ENCODE data around the gene SEPTIN3. TPM values are rescaled to one million over a fixed set of nuclear protein-coding genes. Genes with fewer than 3 reads are reported as not detected.

The SEPTIN3 gene
- total and polyA plus RNA-seq, 10 of the 15 experiments (the other 5 are each of a cell fraction or from before 2014, with no cell fraction given): 0.05 to 3.1 (median 0.87) TPM

GRCh38 chr22:41989246-41989645, 20.0 kb downstream of the SEPTIN3 start:
- Histone ChIP-seq H3K27me3 (replicated peaks in 1 of 2; ENCODE audit: control insufficient read depth in 2 of 2, insufficient read depth in 2 of 2, low read length in 1 of 2) (no peaks in the 10 kb centered on the region), H3K36me3 (ENCODE audit: control insufficient read depth in 2 of 2, insufficient read depth in 2 of 2, low read length in 1 of 2) (no peaks in the 10 kb centered on the region), H4K20me1 (ENCODE audit: control insufficient read depth, insufficient read depth) (no peaks in the 10 kb centered on the region), H3K4me1 (ENCODE audit: control insufficient read depth, insufficient read depth, low read length) (no peaks in the 10 kb centered on the region; the same call in 1 of the 2 replicates), H2AFZ (ENCODE audit: control insufficient read depth, low read depth, low read length) (no peak overlapping the region), H3K9me3 (replicated peaks; ENCODE audit: control insufficient read depth, insufficient read depth, low read length) (no peaks in the 10 kb centered on the region), H3K4me2 (ENCODE audit: control insufficient read depth, insufficient read depth) (no peak overlapping the region), H3K4me3 (no peak overlapping the region), H3K27ac (ENCODE audit: control insufficient read depth, insufficient read depth) (no peak overlapping the region), H3K9ac (ENCODE audit: control insufficient read depth, insufficient read depth, low read length) (no peak overlapping the region), H3K79me2 (ENCODE audit: control insufficient read depth, insufficient read depth, low read length) (no peaks in the 10 kb centered on the region)
- BruUV-seq (replicated peaks): no TSS peak
- 75% methylated on average over 4 of the region's 4 CpGs for WGBS (ENCODE audit: insufficient coverage, insufficient replicate concordance, low lambda C conversion rate, missing lambda C conversion rate)
- FAIRE-seq (no peak), ATAC-seq (no peak), DNase-seq (ENCODE audit: low read depth, low spot score) (no peak)
- ChIA-PET CTCF (no interaction called here), POLR2A (interaction anchor here (0.5 kb wide), 1 partner anchor 55 kb away, joined by 4 read pairs; no protein-coding TSS in a partner anchor), SMC1A (ENCODE audit: uncharacterized antibody, unreplicated experiment) (no interaction called here), RAD21 (ENCODE audit: unreplicated experiment) (no interaction called here)
- in situ Hi-C loops (cut with MboI): no loop called here
- intact Hi-C loops (cut with micrococcal nuclease; ENCODE audit: unreplicated experiment): no loop called here
- TF ChIP-seq ETV6 (conservative IDR thresholded peaks at IDR 0.05 in 1 of 2, IDR thresholded peaks at IDR 0.05 in 1 of 2; ENCODE audit: borderline replicate concordance in 1 of 2, low read depth in 1 of 2): no peak
- no peak for TF ChIP-seq REST (IDR thresholded peaks at IDR 0.05; ENCODE audit: low read depth, low read length)
- no peak for TF ChIP-seq KAT2A (conservative IDR thresholded peaks at IDR 0.05; ENCODE audit: control insufficient read depth, low read depth, low read length)
- no peak for TF ChIP-seq YBX1 (IDR thresholded peaks at IDR 0.05)
- TF ChIP-seq ZNF622 (IDR thresholded peaks at IDR 0.05): no peak
- no peak for TF ChIP-seq BCLAF1 (IDR thresholded peaks at IDR 0.05)
- TF ChIP-seq MXI1 (IDR thresholded peaks at IDR 0.05; ENCODE audit: low read depth, low read length): no peak
- no peak for TF ChIP-seq MEF2B (IDR thresholded peaks at IDR 0.05; ENCODE audit: partially characterized antibody, poor library complexity, severe bottlenecking)
- TF ChIP-seq STAT3 (IDR thresholded peaks at IDR 0.05; ENCODE audit: low read depth, low read length): no peak
- no peak for TF ChIP-seq ZNF592 (IDR thresholded peaks at IDR 0.05)
- TF ChIP-seq SREBF1 (IDR thresholded peaks at IDR 0.05; ENCODE audit: low read length): no peak
- no peak for TF ChIP-seq KDM1A (IDR thresholded peaks at IDR 0.05; ENCODE audit: borderline replicate concordance)
- TF ChIP-seq TARDBP (IDR thresholded peaks at IDR 0.05; ENCODE audit: borderline replicate concordance): no peak
- TF ChIP-seq CREM (IDR thresholded peaks at IDR 0.05; ENCODE audit: low read depth): no peak
- TF ChIP-seq NFYB (IDR thresholded peaks at IDR 0.05; ENCODE audit: insufficient read depth, low read depth, low read length): no peak

All from GM12878 (cell line).